ENCODE measurements around the gene MGAM2. TPM values are rescaled to one million over a fixed set of nuclear protein-coding genes. Genes with fewer than 3 reads are reported as not detected.
A peak's percentile ranks its signal among the peaks of the same experiment; 100 is the strongest.

MGAM2 gene
- total RNA-seq, 2 donors from 2014 or later = 0.15 to 0.40 TPM

DNA sequence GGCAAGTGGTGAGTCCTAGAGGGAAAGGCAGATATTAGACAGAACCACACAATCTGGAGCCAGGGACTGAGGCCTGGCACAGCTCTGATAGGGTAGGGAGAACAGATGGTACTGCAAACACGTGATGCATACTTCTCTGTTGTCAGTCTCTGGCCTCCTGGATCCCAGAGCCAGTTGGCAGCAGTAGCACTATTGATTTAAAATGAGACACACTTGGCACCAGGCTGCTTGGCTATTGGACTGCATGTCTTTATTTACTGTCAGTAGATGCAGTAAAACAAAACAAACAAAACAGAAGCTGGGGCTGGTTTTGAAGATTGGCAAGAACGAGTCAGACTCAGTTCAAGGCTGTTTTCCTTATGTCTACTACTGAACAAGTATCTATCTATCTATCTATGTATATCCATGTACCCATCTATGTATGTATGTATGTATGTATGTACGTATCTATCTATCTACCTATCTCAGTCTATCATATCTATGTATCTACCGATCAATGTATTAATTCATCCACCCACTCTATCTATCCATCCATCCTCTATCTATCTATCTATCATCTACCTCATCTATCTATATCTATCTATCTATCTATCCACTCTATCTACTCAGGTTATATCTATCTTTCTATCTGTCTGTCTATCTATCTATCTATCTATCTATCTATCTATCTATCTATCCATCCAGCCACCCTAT is 23.4 kb upstream of the MGAM2 start:
- 89 to 98% methylated on average over 2 to 3 of the region's 4 CpGs for WGBS, 2 experiments (ENCODE audit: insufficient coverage in 1 of 2, insufficient read length in 1 of 2)
- no peak overlapping the region for H3K27ac Mint-ChIP-seq
- Histone ChIP-seq H3K9ac (ENCODE audit: extremely low read depth, low read length, poor library complexity, severe bottlenecking) (no peak overlapping the region), H3K27ac (ENCODE audit: low read depth, low read length) (no peak overlapping the region), H3K4me1 (ENCODE audit: control insufficient read depth, insufficient read depth, low read length) (no peaks in the 10 kb centered on the region), H3K9me3 (ENCODE audit: control insufficient read depth, low read length) (no peaks in the 10 kb centered on the region), H3K27me3 (ENCODE audit: control insufficient read depth, insufficient read depth, low read length, poor library complexity, severe bottlenecking) (no peaks in the 10 kb centered on the region), H3K4me3 (ENCODE audit: low read length) (no peak overlapping the region), H3K36me3 (ENCODE audit: control insufficient read depth, insufficient read depth, low read length) (no peaks in the 10 kb centered on the region)
- no peaks in the 10 kb centered on the region for H3K9me3 Mint-ChIP-seq
- H3K36me3 Mint-ChIP-seq (ENCODE audit: low read depth) = no peaks in the 10 kb centered on the region
- H3K4me1 Mint-ChIP-seq = no peaks in the 10 kb centered on the region
- TF ChIP-seq, protein P1, sequence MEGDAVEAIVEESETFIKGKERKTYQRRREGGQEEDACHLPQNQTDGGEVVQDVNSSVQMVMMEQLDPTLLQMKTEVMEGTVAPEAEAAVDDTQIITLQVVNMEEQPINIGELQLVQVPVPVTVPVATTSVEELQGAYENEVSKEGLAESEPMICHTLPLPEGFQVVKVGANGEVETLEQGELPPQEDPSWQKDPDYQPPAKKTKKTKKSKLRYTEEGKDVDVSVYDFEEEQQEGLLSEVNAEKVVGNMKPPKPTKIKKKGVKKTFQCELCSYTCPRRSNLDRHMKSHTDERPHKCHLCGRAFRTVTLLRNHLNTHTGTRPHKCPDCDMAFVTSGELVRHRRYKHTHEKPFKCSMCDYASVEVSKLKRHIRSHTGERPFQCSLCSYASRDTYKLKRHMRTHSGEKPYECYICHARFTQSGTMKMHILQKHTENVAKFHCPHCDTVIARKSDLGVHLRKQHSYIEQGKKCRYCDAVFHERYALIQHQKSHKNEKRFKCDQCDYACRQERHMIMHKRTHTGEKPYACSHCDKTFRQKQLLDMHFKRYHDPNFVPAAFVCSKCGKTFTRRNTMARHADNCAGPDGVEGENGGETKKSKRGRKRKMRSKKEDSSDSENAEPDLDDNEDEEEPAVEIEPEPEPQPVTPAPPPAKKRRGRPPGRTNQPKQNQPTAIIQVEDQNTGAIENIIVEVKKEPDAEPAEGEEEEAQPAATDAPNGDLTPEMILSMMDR (conservative IDR thresholded peaks at IDR 0.05) = no peak
- no peak for DNase-seq
- H3K27me3 Mint-ChIP-seq (ENCODE audit: insufficient read depth) = peaks cover 2% of the 10 kb centered on the region
- H3K4me3 Mint-ChIP-seq = no peak overlapping the region

DNA sequence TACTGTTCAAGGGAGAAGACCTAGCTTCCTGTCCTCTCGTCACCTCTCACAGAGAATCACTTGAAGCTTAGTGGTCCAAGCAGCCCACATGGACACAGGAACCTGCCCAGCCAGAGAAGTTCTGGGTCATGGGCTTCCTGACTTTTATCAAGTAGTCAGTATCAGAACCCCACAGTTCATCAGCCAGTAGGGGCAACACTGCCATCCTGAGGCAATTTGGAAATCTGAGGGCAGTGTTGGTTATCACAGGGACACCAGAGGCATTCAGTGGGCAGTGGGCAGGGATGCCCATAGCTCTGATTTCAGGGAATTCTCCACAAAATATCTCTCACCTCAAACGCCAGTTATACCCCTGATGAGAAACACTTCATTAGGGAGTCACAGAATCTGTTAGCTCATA is 22.5 kb upstream of the MGAM2 start:
- H3K27me3 ChIP-seq (ENCODE audit: control insufficient read depth, insufficient read depth, low read length, poor library complexity, severe bottlenecking) = no peaks in the 10 kb centered on the region
- H3K9ac ChIP-seq (ENCODE audit: extremely low read depth, low read length, poor library complexity, severe bottlenecking) = no peak overlapping the region
- no peak overlapping the region for H3K4me3 Mint-ChIP-seq
- WGBS, 2 experiments (ENCODE audit: insufficient coverage in 1 of 2, insufficient read length in 1 of 2) = 95% methylated on average over 2 of the region's 2 CpGs; no CpG with 5 or more reads in 1 of the 2 experiments
- H3K9me3 ChIP-seq (ENCODE audit: control insufficient read depth, low read length) = no peaks in the 10 kb centered on the region
- no peaks in the 10 kb centered on the region for H3K4me1 Mint-ChIP-seq
- no peaks in the 10 kb centered on the region for H3K4me1 ChIP-seq (ENCODE audit: control insufficient read depth, insufficient read depth, low read length)
- H3K9me3 Mint-ChIP-seq = no peaks in the 10 kb centered on the region
- no peak overlapping the region for H3K27ac Mint-ChIP-seq
- H3K27ac ChIP-seq (ENCODE audit: low read depth, low read length) = no peak overlapping the region
- H3K36me3 Mint-ChIP-seq (ENCODE audit: low read depth) = no peaks in the 10 kb centered on the region
- H3K27me3 Mint-ChIP-seq (ENCODE audit: insufficient read depth) = peaks cover 2% of the 10 kb centered on the region
- no peak for DNase-seq
- no peak overlapping the region for H3K4me3 ChIP-seq (ENCODE audit: low read length)
- TF ChIP-seq, protein P1 (conservative IDR thresholded peaks at IDR 0.05) = peak; percentile 27
- H3K36me3 ChIP-seq (ENCODE audit: control insufficient read depth, insufficient read depth, low read length) = no peaks in the 10 kb centered on the region

DNA sequence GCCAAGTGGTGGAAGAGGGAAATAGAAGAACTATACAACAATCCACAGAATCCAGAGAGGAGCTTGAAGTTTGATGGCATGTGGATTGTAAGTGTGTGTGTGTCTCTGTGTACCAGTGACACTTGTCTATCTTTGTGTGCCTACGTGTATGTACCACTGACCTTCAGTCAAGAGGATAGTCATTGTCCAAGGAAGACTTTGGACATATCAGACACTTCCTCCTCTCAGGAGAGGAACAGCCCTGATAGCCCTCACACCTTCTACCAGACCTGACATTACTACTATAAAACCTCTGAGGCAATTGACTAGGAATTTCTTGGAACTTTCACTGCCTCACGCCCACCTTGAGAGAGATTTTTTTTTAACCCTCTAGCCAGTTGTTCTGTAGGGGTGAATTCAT is 19.6 kb upstream of the MGAM2 start:
- DNase-seq = no peak
- WGBS, 2 experiments (ENCODE audit: insufficient coverage in 1 of 2, insufficient read length in 1 of 2) = 84 to 92% methylated on average over 2 of the region's 2 CpGs

More for the DNA sequence above, 19.6 kb upstream of the MGAM2 start:
- Mint-ChIP-seq H3K9me3 (no peaks in the 10 kb centered on the region), H3K4me3 (no peak overlapping the region), H3K27ac (no peak overlapping the region), H3K4me1 (no peaks in the 10 kb centered on the region), H3K36me3 (ENCODE audit: low read depth) (no peaks in the 10 kb centered on the region), H3K27me3 (ENCODE audit: insufficient read depth) (peaks cover 2% of the 10 kb centered on the region)
- TF ChIP-seq, protein P1 (conservative IDR thresholded peaks at IDR 0.05) = no peak
- Histone ChIP-seq H3K9me3 (ENCODE audit: control insufficient read depth, low read length) (no peaks in the 10 kb centered on the region), H3K27ac (ENCODE audit: low read depth, low read length) (no peak overlapping the region), H3K36me3 (ENCODE audit: control insufficient read depth, insufficient read depth, low read length) (no peaks in the 10 kb centered on the region), H3K4me3 (ENCODE audit: low read length) (no peak overlapping the region), H3K9ac (ENCODE audit: extremely low read depth, low read length, poor library complexity, severe bottlenecking) (no peak overlapping the region), H3K4me1 (ENCODE audit: control insufficient read depth, insufficient read depth, low read length) (no peaks in the 10 kb centered on the region), H3K27me3 (ENCODE audit: control insufficient read depth, insufficient read depth, low read length, poor library complexity, severe bottlenecking) (no peaks in the 10 kb centered on the region)

Measured in endodermal cell (in vitro differentiated cells).